Stimulated activated CD8-positive, alpha-beta memory T cell treated with anti-CD3 and anti-CD28 coated beads, Interleukin-15, amount 100 ng/mL, for 4 hours (primary cell): ENCODE data around the gene E2F2.

Experiments used
- DNase-seq, 2 donors: peaks; one replicate each; pipeline ENCODE4 v3.0.0-alpha.2; 2020; ENCODE audit warnings: low read depth in 2 of 2

Gene E2F2

DNA sequence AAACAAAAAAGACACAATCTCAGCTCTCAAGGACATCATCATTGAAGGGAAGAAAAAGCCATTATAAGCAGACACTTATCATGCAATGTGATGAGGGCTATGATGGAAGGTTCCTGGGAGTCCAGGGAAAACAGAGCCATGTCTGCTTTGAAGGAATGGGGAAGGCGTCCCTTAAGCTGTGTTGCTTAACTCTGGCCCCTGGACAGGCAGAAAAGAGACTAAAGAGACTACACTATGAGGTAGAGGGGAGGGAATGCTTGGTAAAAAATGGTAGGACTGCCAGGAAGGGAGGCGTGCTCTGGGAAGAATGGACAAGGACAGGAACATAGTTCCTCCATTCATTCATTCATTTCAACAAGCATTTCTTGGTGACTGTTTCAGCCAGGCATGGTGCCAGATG, 68.3 kb downstream of the E2F2 start:
- no peak for DNase-seq

- DNase-seq: no peak
Measured at GRCh38 chr1:23461050-23461449, 70.0 kb downstream of the E2F2 start.

DNA sequence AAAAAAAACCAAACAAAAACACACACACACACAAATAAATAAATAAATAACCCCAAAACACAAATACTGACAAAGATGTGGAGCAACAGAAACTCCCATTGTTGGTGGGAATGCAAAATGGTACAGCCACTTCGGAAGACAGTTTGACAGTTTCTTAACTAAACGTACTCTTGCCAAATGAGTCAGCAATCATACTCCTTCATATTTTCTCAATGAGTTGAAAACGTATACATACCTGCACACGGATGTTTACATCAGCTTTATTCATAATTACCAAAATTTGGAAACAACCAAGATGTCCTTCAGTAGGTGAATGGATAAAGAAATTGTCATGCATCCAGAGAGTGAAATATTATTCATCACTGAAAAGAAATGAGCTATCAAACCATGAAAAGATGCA, 70.5 kb downstream of the E2F2 start:
- no peak for DNase-seq

DNA sequence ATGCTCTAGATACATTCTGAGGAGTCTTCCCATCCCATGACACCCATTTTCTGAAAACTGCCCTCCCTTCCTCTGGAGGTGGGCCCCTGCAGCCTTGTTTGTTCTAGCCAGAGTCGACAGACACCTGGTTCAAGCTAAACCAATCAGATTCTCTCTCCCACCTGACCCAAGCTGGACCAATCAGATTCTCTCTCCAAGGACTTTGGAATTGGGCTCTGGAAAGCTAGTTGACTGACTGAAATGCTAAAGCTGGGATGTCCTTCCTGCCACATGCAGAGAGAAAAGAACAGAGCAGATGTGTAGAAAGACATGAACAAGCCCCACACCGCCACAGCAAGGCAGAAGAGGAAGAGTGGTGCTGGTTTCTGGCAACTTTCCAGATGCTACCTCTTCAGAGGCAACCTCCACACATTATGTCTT, 71.7 kb downstream of the E2F2 start:
- DNase-seq: no peak
